DND-41 (cell line): ENCODE measurements around the gene LRIT1.
A peak's percentile ranks its signal among the peaks of the same experiment; 100 is the strongest.

ENCODE experiments used
- ATAC-seq: fragments of 200-7000 bp; cut with Tn5 transposase; 3 replicates; pipeline ENCODE4 v1.9.1; 2021; ENCODE audit warnings: low read depth; ENCODE audit not compliant: insufficient read depth
- DNase-seq: peaks from one replicate; pipeline ENCODE4 v3.0.0-alpha.2; 2020
- H2AFZ ChIP-seq: 2 replicates; pipeline ENCODE4 v1.6.0; 2012; ENCODE audit warnings: low read depth, low read length
- H3K27ac ChIP-seq: 2 replicates; pipeline ENCODE4 v1.5.1; 2012; ENCODE audit warnings: low read length, inconsistent platforms
- H3K27me3 ChIP-seq: fragments of 200-600 bp; sonication (generic); 2 replicates; pipeline ENCODE4 v1.6.0; 2012; ENCODE audit warnings: low read length, mild to moderate bottlenecking, inconsistent platforms; ENCODE audit not compliant: insufficient read depth, poor library complexity
- H3K36me3 ChIP-seq: 2 replicates; pipeline ENCODE4 v1.5.1; 2012; ENCODE audit warnings: low read length, inconsistent platforms; ENCODE audit not compliant: insufficient read depth
- H3K4me1 ChIP-seq: 2 replicates; pipeline ENCODE4 v1.5.1; 2012; ENCODE audit warnings: mild to moderate bottlenecking, low read length; ENCODE audit not compliant: insufficient read depth
- H3K4me2 ChIP-seq: 2 replicates; pipeline ENCODE4 v1.6.0; 2012; ENCODE audit warnings: mild to moderate bottlenecking, moderate library complexity, low read length, inconsistent platforms; ENCODE audit not compliant: insufficient read depth
- H3K4me3 ChIP-seq, 2 experiments: fragments of 200-600 bp in 1 of 2; shearing (Covaris generic) in 1 of 2; 2 replicates each; pipeline ENCODE4 v1.5.1; 2012 to 2016; ENCODE audit warnings: inconsistent platforms in 2 of 2, low read length in 2 of 2, mild to moderate bottlenecking in 2 of 2, low read depth in 1 of 2, moderate library complexity in 1 of 2
- H3K79me2 ChIP-seq: 2 replicates; pipeline ENCODE4 v1.6.0; 2012; ENCODE audit warnings: low read length, inconsistent platforms; ENCODE audit not compliant: insufficient read depth
- H3K9ac ChIP-seq: 2 replicates; pipeline ENCODE4 v1.6.0; 2012; ENCODE audit warnings: low read depth, mild to moderate bottlenecking, inconsistent platforms, low read length, moderate library complexity
- H3K9me3 ChIP-seq: 2 replicates; pipeline ENCODE4 v1.5.1; 2012; ENCODE audit warnings: low read length, moderate library complexity, mild to moderate bottlenecking, inconsistent platforms; ENCODE audit not compliant: insufficient read depth, severe bottlenecking
- H4K20me1 ChIP-seq: 2 replicates; pipeline ENCODE4 v1.6.0; 2012; ENCODE audit warnings: low read length; ENCODE audit not compliant: insufficient read depth
- EZH2 ChIP-seq: IDR thresholded peaks from 3 replicates; pipeline ENCODE4 v1.6.1; 2012; ENCODE audit warnings: borderline replicate concordance, low read depth, mild to moderate bottlenecking, moderate library complexity, low read length, inconsistent platforms; ENCODE audit not compliant: severe bottlenecking
- TF ChIP-seq, protein P1 (sequence below): IDR thresholded peaks from 2 replicates; pipeline ENCODE4 v1.5.1; 2012; ENCODE audit warnings: borderline replicate concordance, low read length, moderate library complexity, mild to moderate bottlenecking; ENCODE audit not compliant: poor library complexity, severe bottlenecking; ENCODE audit errors: extremely low read depth

The LRIT1 gene

DNA sequence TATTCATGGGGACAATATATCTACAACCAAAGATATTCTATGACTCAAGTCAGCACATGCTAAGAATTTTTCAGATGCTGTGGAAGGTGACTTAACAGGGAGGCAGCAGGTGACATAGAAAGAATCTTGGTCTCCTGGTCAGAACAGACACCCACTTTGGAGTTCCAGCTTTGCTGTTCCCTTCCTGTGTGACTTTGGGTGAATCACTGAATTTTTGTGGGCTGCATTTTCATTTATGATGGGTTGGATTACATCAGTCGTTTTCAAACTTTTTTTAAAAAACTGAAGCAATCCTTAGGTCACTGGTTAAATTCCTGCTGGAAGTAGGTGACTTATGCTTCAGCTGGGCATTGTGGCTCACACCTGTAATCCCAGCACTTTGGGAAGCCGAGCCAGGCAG is 28.4 kb upstream of the LRIT1 start:
- ATAC-seq, result no peak
- no peaks in the 10 kb centered on the region for H4K20me1 ChIP-seq
- no peaks in the 10 kb centered on the region for H3K79me2 ChIP-seq
- no peak overlapping the region for H2AFZ ChIP-seq
- no peaks in the 10 kb centered on the region for H3K9me3 ChIP-seq
- no peaks in the 10 kb centered on the region for H3K27me3 ChIP-seq
- H3K4me2 ChIP-seq, result no peak overlapping the region
- DNase-seq, result no peak
- peaks cover 9% of the 10 kb centered on the region for H3K4me1 ChIP-seq
- TF ChIP-seq, protein P1, sequence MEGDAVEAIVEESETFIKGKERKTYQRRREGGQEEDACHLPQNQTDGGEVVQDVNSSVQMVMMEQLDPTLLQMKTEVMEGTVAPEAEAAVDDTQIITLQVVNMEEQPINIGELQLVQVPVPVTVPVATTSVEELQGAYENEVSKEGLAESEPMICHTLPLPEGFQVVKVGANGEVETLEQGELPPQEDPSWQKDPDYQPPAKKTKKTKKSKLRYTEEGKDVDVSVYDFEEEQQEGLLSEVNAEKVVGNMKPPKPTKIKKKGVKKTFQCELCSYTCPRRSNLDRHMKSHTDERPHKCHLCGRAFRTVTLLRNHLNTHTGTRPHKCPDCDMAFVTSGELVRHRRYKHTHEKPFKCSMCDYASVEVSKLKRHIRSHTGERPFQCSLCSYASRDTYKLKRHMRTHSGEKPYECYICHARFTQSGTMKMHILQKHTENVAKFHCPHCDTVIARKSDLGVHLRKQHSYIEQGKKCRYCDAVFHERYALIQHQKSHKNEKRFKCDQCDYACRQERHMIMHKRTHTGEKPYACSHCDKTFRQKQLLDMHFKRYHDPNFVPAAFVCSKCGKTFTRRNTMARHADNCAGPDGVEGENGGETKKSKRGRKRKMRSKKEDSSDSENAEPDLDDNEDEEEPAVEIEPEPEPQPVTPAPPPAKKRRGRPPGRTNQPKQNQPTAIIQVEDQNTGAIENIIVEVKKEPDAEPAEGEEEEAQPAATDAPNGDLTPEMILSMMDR, result no peak
- no peak for TF ChIP-seq EZH2
- no peak overlapping the region for H3K27ac ChIP-seq
- H3K36me3 ChIP-seq, result no peaks in the 10 kb centered on the region
- no peak overlapping the region for H3K4me3 ChIP-seq
- H3K9ac ChIP-seq, result no peak overlapping the region

DNA sequence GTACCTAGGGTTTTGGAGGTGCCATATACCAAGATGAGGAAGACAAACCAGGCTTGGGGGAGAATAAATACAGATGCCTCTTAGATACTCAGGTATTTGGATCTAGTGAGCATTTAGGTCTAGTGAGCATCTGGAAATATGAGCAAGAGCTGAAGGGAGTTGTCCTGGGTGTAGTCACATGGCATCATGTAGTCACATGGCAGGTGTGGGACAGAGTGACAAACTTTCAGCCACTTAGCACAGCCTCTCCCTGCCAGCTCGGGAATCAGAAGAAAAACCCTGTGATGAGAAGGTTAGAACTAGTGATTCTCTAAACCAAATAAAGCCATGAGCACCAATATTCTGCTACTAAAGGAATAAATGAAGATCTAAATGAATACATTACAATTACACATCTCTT is 27.8 kb upstream of the LRIT1 start:
- Histone ChIP-seq H2AFZ (no peak overlapping the region), H3K4me3 (no peak overlapping the region), H3K79me2 (no peaks in the 10 kb centered on the region), H3K4me2 (no peak overlapping the region), H3K4me1 (peaks cover 13% of the 10 kb centered on the region), H4K20me1 (no peaks in the 10 kb centered on the region), H3K9ac (no peak overlapping the region), H3K27me3 (no peaks in the 10 kb centered on the region), H3K36me3 (no peaks in the 10 kb centered on the region), H3K27ac (no peak overlapping the region), H3K9me3 (no peaks in the 10 kb centered on the region)
- no peak for DNase-seq
- no peak for ATAC-seq
- TF ChIP-seq, protein P1, result no peak
- TF ChIP-seq EZH2, result no peak

DNA sequence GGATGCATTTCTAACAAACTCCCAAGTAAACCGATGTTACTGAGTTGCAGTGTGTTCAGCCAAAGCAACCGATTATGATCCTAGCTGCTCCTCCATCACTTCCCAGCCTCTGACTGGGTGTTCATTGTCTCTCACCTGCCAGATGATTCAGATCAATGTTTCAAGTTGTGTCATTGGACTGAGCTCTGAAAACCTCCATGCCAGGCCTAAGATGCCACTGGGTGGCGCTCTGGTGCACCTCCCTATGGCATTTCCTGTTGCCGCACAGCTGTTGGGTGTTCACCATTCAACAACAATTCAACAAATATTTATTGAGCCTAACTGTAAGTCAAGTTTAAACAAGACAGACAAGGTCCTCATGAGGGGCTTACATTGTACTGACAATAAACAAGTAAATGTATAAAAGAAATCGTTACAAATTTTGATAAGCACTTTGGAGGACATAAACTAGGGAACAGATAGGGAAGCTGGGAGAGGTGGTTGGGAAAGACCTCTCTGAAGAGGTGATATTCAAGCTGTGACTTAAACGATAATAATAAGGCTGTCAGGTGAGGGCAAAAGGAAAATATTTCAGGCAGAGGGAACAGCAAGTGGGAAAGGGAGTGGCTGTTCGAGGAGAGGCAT is 26.3 kb upstream of the LRIT1 start:
- no peak overlapping the region for H3K4me3 ChIP-seq
- H3K27me3 ChIP-seq, result peaks cover 7% of the 10 kb centered on the region
- peak; percentile 43; the same call in 2 of the 3 replicates for ATAC-seq
- no peak overlapping the region for H3K4me2 ChIP-seq
- no peak overlapping the region for H2AFZ ChIP-seq
- no peaks in the 10 kb centered on the region for H3K9me3 ChIP-seq
- peak; percentile 64 for DNase-seq
- no peaks in the 10 kb centered on the region for H3K79me2 ChIP-seq
- peaks cover 13% of the 10 kb centered on the region for H3K4me1 ChIP-seq
- no peak overlapping the region for H3K9ac ChIP-seq
- H3K27ac ChIP-seq, result no peak overlapping the region
- H4K20me1 ChIP-seq, result no peaks in the 10 kb centered on the region
- no peak for TF ChIP-seq EZH2
- TF ChIP-seq, protein P1, result peak; percentile 74
- H3K36me3 ChIP-seq, result no peaks in the 10 kb centered on the region
